ENCODE data around the gene LRRC18. TPM values are rescaled to one million over a fixed set of nuclear protein-coding genes. Genes with fewer than 3 reads are reported as not detected.

The LRRC18 gene
- polyA plus RNA-seq, 5 donors = 1.1 to 2.5 (median 1.7) TPM

GRCh38 chr10:48946891-48947500 lies 7.4 kb upstream of the LRRC18 start:
- DNase-seq = no peak

- no peak for DNase-seq
Measured at GRCh38 chr10:48946332-48946731, 6.7 kb upstream of the LRRC18 start.

DNA sequence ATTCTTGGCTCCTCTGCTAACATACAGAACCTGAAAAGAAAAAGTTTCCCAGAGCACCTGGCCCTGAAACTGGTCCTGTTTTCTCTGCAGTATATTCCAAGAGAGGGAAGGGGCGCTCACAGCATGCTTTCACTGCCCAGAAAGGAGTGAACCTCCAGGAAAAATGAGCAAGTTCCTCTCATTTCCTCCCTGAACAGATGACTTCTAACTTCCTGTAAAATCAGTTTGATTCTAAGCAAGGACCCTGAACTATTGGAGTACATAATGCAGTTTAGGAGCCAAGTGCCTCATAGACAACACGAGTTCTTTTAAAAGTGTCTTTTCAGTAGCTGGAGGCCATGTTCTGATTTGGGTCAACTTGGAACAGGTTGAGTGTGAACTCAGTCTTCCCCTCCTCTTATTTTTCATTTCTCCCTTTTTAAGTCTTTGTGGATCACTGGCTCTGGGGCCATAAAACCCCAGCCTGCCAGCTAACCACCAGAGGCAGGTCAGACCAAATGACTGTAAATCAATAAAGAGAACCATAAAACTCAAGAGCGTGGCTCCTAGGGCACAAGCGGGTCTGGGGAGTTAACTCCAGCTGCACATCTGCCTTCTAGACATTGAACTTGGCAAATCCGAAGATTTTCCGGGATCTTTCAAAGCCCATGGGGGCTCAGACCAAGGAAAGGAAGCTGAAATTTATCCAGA lies 5.9 kb upstream of the LRRC18 start:
- DNase-seq = no peak

GRCh38 chr10:48944171-48944570 lies 4.5 kb upstream of the LRRC18 start:
- no peak for DNase-seq

DNA sequence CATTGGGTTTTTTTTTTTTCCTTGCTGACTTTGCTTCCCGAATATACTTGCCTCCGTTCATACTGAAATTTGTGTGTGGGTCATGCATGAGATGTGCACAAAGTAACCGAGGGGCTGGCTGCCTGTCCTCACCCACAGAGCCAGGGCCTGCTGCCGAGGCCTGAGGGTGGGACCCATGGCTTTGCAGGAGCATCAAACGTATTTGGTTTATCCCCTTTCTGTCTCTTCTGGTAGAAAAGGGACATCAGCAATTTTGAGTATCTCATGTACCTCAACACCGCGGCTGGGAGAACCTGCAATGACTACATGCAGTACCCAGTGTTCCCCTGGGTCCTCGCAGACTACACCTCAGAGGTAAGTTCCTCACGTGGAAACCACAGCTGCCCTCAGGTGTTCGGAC lies 3.5 kb upstream of the LRRC18 start:
- no peak for DNase-seq

- DNase-seq = no peak
Measured at GRCh38 chr10:48941427-48942075, 1.9 kb upstream of the LRRC18 start.

- no peak for DNase-seq
Measured at GRCh38 chr10:48940958-48941357, 1.3 kb upstream of the LRRC18 start.

DNA sequence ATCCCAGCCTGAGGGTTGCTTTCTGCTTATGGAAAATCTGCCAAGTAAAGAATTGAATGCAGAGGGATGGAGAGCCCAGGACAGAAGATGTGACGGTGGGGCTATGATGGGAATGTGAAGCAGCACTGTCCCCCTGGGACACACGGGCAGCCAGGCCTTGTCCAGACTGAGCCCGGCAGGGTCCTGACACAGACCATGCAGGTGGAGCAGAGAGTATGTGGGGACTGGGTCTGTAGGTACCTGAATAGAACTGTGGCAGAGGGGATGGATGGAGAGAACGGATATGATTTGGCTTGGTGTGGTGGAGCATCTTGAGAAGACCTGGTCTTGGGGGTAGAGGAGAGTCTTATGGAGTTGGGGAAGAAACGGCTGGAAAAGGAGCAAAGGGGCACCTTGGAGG lies 732 bp upstream of the LRRC18 start:
- no peak for DNase-seq

GRCh38 chr10:48938990-48939536 lies 577 bp downstream of the LRRC18 start:
- no peak for DNase-seq

- no peak for DNase-seq
Measured at GRCh38 chr10:48938281-48938680, 1.4 kb downstream of the LRRC18 start.

GRCh38 chr10:48937796-48938195 lies 1.8 kb downstream of the LRRC18 start:
- no peak for DNase-seq

DNA sequence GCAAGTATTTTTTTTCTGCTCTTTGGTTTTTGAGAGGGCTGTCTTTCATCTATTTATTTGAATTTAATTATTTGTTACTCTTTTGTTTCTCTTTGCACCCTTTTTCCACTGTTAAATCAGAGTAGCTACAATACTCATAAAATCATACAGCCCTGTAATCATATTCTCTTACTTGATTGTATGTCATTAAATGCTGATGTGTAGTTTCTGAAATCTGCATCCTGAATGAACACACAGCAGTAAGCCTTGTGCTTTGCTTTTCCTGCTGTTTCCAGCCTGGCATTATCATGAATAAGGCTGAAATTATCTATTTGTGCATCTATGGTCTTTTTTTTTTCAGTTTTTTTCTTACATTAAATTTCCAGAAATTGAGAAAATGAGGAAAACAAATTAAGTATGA lies 4.1 kb downstream of the LRRC18 start:
- no peak for DNase-seq

GRCh38 chr10:48934672-48935501 lies 4.8 kb downstream of the LRRC18 start:
- peak; percentile 42 to 45 for DNase-seq

DNA sequence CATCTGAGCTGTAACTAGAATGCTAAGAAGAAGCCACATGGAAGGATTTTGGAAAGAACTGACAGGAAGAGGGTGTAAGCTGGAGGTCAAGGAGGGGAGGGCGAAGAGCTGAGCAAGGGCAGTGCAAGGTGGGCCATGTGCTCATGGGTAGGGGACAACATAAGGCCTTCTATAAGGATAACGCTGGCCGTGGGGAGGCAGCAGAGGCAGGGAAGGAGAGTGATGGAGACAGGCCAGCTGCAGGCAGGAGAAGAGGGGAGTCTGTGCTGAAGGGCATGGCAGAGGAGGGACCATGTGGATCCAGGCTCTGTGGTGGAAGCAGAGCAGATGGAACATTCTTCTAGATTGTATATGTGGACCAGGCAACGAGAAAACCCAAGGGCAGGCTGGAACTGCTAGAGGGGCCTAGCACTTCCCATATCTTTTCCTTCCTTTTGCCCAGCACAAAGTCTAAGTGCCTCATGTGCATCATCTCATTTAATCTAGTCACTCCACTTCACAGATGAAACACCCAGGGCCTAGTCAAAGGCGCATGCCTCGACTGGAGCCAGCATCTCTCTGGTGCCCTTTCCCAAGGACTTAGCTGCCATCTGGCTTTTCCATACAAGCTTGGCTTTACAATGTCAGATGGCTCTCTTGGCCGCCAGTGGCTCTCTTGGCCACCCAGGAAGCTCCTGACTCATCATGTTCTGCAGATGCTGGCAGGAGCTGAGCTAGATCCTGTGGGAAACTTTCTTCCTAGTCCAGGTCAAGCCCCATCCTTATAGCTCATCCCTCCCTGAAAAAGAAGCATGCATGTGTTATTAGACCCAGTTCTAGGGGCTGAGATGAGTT lies 6.6 kb downstream of the LRRC18 start:
- DNase-seq = no peak

- no peak for DNase-seq
Measured at GRCh38 chr10:48931188-48931587, 8.5 kb downstream of the LRRC18 start.

DNA sequence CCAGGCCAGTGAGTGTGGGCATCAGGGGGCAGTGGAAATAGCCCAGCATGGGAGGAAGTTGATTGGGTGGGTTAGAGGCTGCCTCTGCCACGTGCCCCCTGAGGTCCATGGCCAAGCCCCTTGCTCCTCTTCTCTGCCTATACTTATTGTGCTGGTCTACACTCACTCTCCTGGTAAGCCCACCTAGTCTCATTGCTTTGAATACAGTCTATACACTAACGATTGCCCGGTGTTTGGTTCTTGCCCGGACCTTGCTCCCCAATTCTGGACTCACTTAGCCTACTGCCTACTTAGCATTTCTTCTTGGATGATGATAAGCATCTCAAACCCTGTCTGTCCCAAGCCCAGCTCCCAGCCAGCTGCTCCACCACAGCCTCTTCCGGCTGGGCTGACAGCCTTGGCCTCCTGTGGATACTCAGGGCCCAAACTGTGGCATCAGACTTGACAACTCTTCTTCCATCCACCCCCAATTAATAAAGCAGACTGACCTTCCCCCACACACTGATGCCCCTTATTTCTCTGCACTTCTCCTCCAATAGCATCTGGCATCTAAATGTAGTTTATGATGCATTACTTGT lies 10.1 kb downstream of the LRRC18 start:
- DNase-seq = no peak

- DNase-seq = no peak
Measured at GRCh38 chr10:48926764-48927540, 12.7 kb downstream of the LRRC18 start.

GRCh38 chr10:48926255-48926654 lies 13.4 kb downstream of the LRRC18 start:
- DNase-seq = no peak

DNA sequence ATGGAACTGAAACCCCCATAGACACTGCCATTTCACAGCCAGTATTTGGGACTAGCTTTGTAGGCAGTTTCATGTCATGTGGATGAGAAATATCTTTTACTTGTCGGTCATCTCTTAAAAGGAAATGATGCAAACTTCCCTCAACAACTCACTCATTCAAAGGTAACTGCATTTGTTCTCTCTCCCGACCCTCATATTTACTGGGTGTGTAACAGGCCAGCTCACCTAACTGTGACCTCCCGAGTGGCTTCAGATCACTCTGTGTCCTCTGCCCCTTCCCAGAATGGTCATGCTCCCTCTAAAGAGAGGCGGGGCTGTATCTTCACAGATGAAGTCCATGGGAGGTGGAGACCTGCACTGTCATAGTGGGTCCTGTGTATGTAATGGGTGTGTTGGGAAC lies 14.7 kb downstream of the LRRC18 start:
- DNase-seq = no peak

DNA sequence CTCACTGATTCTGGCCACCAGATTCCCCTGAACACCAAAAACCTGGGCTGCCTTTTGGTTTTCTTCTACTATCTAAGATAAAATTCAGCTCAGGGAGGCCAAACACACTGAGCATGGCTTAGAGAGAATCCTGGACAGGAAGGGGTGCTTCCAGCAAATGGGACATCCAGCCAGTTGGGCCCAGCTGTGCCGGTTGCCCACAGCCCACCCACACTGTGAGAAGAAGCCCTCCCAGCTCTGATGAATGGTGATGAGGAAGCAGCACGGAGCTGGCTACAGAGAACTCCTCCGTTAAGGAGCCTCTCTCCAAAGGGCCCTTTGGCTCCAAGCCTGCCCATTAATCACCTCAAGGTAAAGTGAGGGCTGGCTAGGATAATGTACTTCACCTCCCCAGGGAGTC lies 15.9 kb downstream of the LRRC18 start:
- peak; percentile 40 to 47 for DNase-seq

Data from right lung (tissue), 5 donors.